Measurements from ENCODE around the gene HIPK2.

DNA sequence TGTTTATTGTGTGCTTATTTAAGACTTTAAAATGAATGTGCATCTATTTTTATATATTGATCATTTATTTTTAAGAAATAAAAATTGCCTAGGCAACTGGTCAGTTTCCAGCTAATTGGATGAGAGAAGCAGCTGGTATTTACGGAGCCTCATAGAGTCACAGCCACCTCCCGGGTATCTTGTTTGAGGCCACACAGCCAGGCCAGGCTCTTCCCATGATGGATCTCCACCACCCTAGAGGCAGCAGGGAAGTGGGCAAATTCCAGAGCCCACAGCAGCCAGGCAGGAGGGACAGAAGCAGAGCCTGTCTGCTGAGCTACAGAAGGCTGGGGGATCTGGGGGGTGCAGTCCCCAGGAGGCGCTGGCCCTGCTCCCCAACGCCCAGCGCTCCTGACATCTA lies 192.8 kb downstream of the HIPK2 start:
- TF ChIP-seq CTCF (IDR thresholded peaks at IDR 0.05), result no peak
- no peak for TF ChIP-seq POLR2A (IDR thresholded peaks at IDR 0.05)
- TF ChIP-seq EP300 (IDR thresholded peaks at IDR 0.05), result no peak
